ENCODE measurements around the gene CCDC78. TPM values are rescaled to one million over a fixed set of nuclear protein-coding genes. Genes with fewer than 3 reads are reported as not detected.

The CCDC78 gene
- total RNA-seq, 1 donor from 2014 or later, result 3.2 TPM

- Mint-ChIP-seq H3K36me3 (peaks cover 10% of the 10 kb centered on the region), H3K27ac (no peak overlapping the region), H3K4me1 (peaks cover 22% of the 10 kb centered on the region), H3K4me3 (peak overlapping the region; percentile 30), H3K9me3 (no peaks in the 10 kb centered on the region), H3K27me3 (ENCODE audit: low read depth) (peaks cover 11% of the 10 kb centered on the region)
- DNase-seq (ENCODE audit: low spot score in 2 of 2, unreplicated experiment in 2 of 2), result no peak
- TF ChIP-seq CTCF (IDR thresholded peaks at IDR 0.05; ENCODE audit: unreplicated experiment), result no peak
These were observed 39.6 kb downstream of the CCDC78 start for GRCh38 chr16:686459-687260.

- peak; percentile 27 for TF ChIP-seq CTCF (IDR thresholded peaks at IDR 0.05; ENCODE audit: unreplicated experiment)
- Mint-ChIP-seq H3K9me3 (no peaks in the 10 kb centered on the region), H3K4me3 (peak overlapping the region; percentile 30), H3K4me1 (peaks cover 29% of the 10 kb centered on the region), H3K36me3 (peaks cover 11% of the 10 kb centered on the region), H3K27ac (no peak overlapping the region), H3K27me3 (ENCODE audit: low read depth) (peaks cover 4% of the 10 kb centered on the region)
- DNase-seq (ENCODE audit: low spot score in 2 of 2, unreplicated experiment in 2 of 2), result no peak
These were observed 40.3 kb downstream of the CCDC78 start for GRCh38 chr16:685967-686366.

GRCh38 chr16:684961-685696 lies 41.1 kb downstream of the CCDC78 start:
- H3K9me3 Mint-ChIP-seq, result no peaks in the 10 kb centered on the region
- peaks cover 11% of the 10 kb centered on the region for H3K36me3 Mint-ChIP-seq
- H3K4me3 Mint-ChIP-seq, result no peak overlapping the region
- DNase-seq (ENCODE audit: low spot score in 2 of 2, unreplicated experiment in 2 of 2), result no peak
- no peak for TF ChIP-seq CTCF (IDR thresholded peaks at IDR 0.05; ENCODE audit: unreplicated experiment)
- no peak overlapping the region for H3K27ac Mint-ChIP-seq
- peaks cover 29% of the 10 kb centered on the region for H3K4me1 Mint-ChIP-seq
- no peaks in the 10 kb centered on the region for H3K27me3 Mint-ChIP-seq (ENCODE audit: low read depth)

- TF ChIP-seq CTCF (IDR thresholded peaks at IDR 0.05; ENCODE audit: unreplicated experiment), result no peak
- Mint-ChIP-seq H3K36me3 (peaks cover 11% of the 10 kb centered on the region), H3K4me3 (peak within 1 kb of the TSS; percentile 78), H3K4me1 (peaks cover 23% of the 10 kb centered on the region), H3K9me3 (no peaks in the 10 kb centered on the region), H3K27ac (peak within 1 kb of the TSS; percentile 84), H3K27me3 (ENCODE audit: low read depth) (no peaks in the 10 kb centered on the region)
- peak; percentile 91 to 94 for DNase-seq (ENCODE audit: low spot score in 2 of 2, unreplicated experiment in 2 of 2)
These were observed 42.0 kb downstream of the CCDC78 start, which contains the start of gene JMJD8 for GRCh38 chr16:684071-684794. Gene JMJD8, minus strand, starts transcription at chr16:684334. Its CDS starts 15 bp downstream, at chr16:684319.

- Mint-ChIP-seq H3K4me1 (peaks cover 20% of the 10 kb centered on the region), H3K27me3 (ENCODE audit: low read depth) (no peaks in the 10 kb centered on the region), H3K27ac (peak overlapping the region; percentile 84), H3K36me3 (peaks cover 11% of the 10 kb centered on the region), H3K4me3 (peak overlapping the region; percentile 78), H3K9me3 (no peaks in the 10 kb centered on the region)
- no peak for TF ChIP-seq CTCF (IDR thresholded peaks at IDR 0.05; ENCODE audit: unreplicated experiment)
- DNase-seq (ENCODE audit: low spot score in 2 of 2, unreplicated experiment in 2 of 2), result no peak
These were observed 42.7 kb downstream of the CCDC78 start for GRCh38 chr16:683396-684070.

Data from mesothelial cell of epicardium (in vitro differentiated cells).